Measurements from ENCODE around the gene BSCL2.
"Not testable (repeated sequence)": the region's sequence is repeated elsewhere in the genome, so short reads cannot be mapped to it uniquely, and the experiment has no call there.

DNA sequence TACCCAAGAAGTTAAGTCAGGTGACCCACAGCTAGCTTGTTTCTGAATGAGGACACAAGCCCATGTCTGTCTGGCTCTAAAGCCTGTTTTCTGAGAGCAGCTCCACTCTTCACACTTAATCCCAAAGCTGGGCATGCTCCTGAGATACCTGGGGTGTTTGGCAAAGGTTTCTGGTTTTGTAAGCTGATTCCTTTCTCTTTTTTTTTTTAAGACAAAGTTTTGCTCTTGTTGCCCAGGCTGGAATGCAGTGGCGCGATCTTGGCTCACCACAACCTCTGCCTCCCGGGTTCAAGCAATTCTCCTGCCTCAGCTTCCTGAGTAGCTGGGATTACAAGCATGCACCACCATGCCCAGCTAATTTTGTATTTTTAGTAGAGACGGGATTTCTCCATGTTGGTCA, 13.6 kb downstream of the BSCL2 start:
- TF ChIP-seq, protein P1, sequence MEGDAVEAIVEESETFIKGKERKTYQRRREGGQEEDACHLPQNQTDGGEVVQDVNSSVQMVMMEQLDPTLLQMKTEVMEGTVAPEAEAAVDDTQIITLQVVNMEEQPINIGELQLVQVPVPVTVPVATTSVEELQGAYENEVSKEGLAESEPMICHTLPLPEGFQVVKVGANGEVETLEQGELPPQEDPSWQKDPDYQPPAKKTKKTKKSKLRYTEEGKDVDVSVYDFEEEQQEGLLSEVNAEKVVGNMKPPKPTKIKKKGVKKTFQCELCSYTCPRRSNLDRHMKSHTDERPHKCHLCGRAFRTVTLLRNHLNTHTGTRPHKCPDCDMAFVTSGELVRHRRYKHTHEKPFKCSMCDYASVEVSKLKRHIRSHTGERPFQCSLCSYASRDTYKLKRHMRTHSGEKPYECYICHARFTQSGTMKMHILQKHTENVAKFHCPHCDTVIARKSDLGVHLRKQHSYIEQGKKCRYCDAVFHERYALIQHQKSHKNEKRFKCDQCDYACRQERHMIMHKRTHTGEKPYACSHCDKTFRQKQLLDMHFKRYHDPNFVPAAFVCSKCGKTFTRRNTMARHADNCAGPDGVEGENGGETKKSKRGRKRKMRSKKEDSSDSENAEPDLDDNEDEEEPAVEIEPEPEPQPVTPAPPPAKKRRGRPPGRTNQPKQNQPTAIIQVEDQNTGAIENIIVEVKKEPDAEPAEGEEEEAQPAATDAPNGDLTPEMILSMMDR (IDR thresholded peaks at IDR 0.05; ENCODE audit: low read depth, low read length) = not testable (repeated sequence)
- TF ChIP-seq EZH2phosphoT487 (IDR thresholded peaks at IDR 0.05; ENCODE audit: low read depth) = not testable (repeated sequence)
